ENCODE data around the gene LDAH. TPM values are rescaled to one million over a fixed set of nuclear protein-coding genes. Genes with fewer than 3 reads are reported as not detected.

The LDAH gene
- total RNA-seq, 1 donor from 2014 or later = 24.9 TPM

GRCh38 chr2:20696366-20696765 lies 126.5 kb downstream of the LDAH start:
- DNase-seq (ENCODE audit: low read depth) = no peak
- no peaks in the 10 kb centered on the region for H3K27me3 ChIP-seq (ENCODE audit: control insufficient read depth, insufficient read depth, low read length)

GRCh38 chr2:20693317-20693716 lies 129.6 kb downstream of the LDAH start:
- H3K36me3 ChIP-seq (ENCODE audit: control insufficient read depth, insufficient read depth, low read length) = no peaks in the 10 kb centered on the region
- H3K4me3 ChIP-seq (ENCODE audit: low read depth, low read length) = no peak overlapping the region
- TF ChIP-seq, protein P1, sequence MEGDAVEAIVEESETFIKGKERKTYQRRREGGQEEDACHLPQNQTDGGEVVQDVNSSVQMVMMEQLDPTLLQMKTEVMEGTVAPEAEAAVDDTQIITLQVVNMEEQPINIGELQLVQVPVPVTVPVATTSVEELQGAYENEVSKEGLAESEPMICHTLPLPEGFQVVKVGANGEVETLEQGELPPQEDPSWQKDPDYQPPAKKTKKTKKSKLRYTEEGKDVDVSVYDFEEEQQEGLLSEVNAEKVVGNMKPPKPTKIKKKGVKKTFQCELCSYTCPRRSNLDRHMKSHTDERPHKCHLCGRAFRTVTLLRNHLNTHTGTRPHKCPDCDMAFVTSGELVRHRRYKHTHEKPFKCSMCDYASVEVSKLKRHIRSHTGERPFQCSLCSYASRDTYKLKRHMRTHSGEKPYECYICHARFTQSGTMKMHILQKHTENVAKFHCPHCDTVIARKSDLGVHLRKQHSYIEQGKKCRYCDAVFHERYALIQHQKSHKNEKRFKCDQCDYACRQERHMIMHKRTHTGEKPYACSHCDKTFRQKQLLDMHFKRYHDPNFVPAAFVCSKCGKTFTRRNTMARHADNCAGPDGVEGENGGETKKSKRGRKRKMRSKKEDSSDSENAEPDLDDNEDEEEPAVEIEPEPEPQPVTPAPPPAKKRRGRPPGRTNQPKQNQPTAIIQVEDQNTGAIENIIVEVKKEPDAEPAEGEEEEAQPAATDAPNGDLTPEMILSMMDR (IDR thresholded peaks at IDR 0.05; ENCODE audit: insufficient read depth, low read length, poor library complexity, severe bottlenecking) = no peak
- DNase-seq (ENCODE audit: low read depth) = no peak
- H3K27me3 ChIP-seq (ENCODE audit: control insufficient read depth, insufficient read depth, low read length) = no peaks in the 10 kb centered on the region

More at GRCh38 chr2:20696366-20696765, 126.5 kb downstream of the LDAH start:
- TF ChIP-seq, protein P1 (IDR thresholded peaks at IDR 0.05; ENCODE audit: insufficient read depth, low read length, poor library complexity, severe bottlenecking) = no peak
- Histone ChIP-seq H3K4me3 (ENCODE audit: low read depth, low read length) (no peak overlapping the region), H3K36me3 (ENCODE audit: control insufficient read depth, insufficient read depth, low read length) (no peaks in the 10 kb centered on the region)

GRCh38 chr2:20692081-20692480 lies 130.8 kb downstream of the LDAH start:
- no peaks in the 10 kb centered on the region for H3K27me3 ChIP-seq (ENCODE audit: control insufficient read depth, insufficient read depth, low read length)
- no peak for DNase-seq (ENCODE audit: low read depth)
- no peak overlapping the region for H3K4me3 ChIP-seq (ENCODE audit: low read depth, low read length)
- TF ChIP-seq, protein P1 (IDR thresholded peaks at IDR 0.05; ENCODE audit: insufficient read depth, low read length, poor library complexity, severe bottlenecking) = no peak
- H3K36me3 ChIP-seq (ENCODE audit: control insufficient read depth, insufficient read depth, low read length) = no peaks in the 10 kb centered on the region

DNA sequence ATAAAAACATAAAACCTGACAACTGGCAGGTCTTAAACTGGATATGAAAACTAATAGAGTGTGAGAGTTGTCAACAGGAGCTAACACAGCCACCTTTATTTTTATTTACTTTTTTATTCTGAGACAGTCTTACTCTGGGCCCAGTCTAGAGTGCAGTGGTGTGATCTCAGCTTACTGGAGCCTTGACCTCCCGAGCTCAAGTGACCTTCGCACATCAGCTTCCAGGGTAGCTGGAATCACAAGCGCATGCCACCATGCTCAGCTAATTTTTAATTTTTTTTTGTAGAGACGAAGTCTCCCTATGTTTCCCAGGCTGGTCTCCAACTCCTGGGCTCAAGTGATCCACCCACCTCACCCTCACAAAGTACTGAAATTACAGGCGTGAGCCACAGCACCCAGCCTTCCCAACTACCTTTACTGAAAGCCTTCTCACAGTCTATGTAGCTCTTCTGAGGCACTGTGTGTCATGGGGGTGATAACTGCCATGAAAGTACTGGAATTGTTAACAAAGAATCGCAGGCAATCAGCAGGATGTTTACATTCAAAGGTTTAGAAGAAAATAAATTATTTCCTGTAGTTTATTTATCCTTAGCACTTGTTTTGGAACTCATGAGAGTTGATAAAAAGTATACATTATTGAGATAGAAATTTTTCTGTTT lies 131.7 kb downstream of the LDAH start:
- DNase-seq (ENCODE audit: low read depth) = no peak
- no peaks in the 10 kb centered on the region for H3K27me3 ChIP-seq (ENCODE audit: control insufficient read depth, insufficient read depth, low read length)
- no peak overlapping the region for H3K4me3 ChIP-seq (ENCODE audit: low read depth, low read length)
- no peaks in the 10 kb centered on the region for H3K36me3 ChIP-seq (ENCODE audit: control insufficient read depth, insufficient read depth, low read length)
- TF ChIP-seq, protein P1 (IDR thresholded peaks at IDR 0.05; ENCODE audit: insufficient read depth, low read length, poor library complexity, severe bottlenecking) = no peak

DNA sequence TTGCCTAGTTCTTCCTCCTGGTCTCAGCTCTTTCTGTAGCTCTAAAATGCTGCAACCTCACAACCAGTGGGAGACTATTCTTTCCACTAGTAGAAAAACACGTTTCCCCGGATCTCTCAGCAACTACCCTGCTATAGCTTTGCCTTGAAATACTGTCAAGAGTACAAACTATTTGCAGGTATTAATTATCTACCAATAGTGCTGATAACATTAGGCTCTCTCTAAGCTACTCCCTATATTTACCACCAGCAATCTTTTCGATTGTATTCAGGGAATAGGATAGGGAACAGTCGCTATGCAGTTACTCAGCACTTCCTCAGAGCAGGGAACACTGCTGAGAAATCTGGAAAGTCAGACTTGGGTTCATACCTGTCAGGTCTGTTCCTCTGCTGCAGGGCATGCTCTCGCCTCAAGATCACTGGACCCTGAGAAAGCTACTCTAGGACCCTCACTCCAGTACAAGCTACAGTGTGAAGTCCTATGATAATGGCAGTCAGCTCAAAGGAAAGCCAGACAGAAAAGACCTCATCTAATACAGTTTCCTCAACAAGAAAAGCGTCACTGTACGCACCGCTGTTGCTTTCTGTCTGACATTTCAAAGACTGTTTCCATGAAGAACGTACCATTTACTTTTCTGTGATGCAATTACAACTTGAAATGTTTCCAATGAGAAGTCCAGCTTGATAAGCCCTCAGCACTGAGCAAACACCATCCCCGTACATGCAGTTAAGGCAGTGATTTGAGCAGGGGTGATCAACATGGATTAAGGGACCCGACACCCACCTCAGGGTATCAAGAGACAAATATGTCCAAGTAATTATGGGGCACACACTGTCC lies 133.3 kb downstream of the LDAH start:
- DNase-seq (ENCODE audit: low read depth) = no peak
- H3K27me3 ChIP-seq (ENCODE audit: control insufficient read depth, insufficient read depth, low read length) = no peaks in the 10 kb centered on the region
- H3K36me3 ChIP-seq (ENCODE audit: control insufficient read depth, insufficient read depth, low read length) = no peaks in the 10 kb centered on the region
- TF ChIP-seq, protein P1 (IDR thresholded peaks at IDR 0.05; ENCODE audit: insufficient read depth, low read length, poor library complexity, severe bottlenecking) = no peak
- no peak overlapping the region for H3K4me3 ChIP-seq (ENCODE audit: low read depth, low read length)
